Right lobe of liver (tissue), 4 donors: ENCODE results near the gene TRIM43.

Experiments
- CTCF ChIP-seq, 4 donors: fragments of 200-600 bp in 3 of 4; fragments of 450-650 bp in 1 of 4; IDR thresholded peaks; one replicate each; pipeline versions ENCODE4 v1.5.1 to v1.8.0; 2016 to 2022; ENCODE audit warnings: antibody characterized with exemption in 4 of 4, mild to moderate bottlenecking in 2 of 4
- POLR2A ChIP-seq: fragments of 450-650 bp; IDR thresholded peaks from one replicate; pipeline ENCODE4 v1.6.1; 2017; ENCODE audit warnings: antibody characterized with exemption, mild to moderate bottlenecking
- donor health status: DM: no; HTN: no; CAD: no.
- donor health status: DM: no; HTN: no; CAD: no.
- donor health status: DM: no; HTN: yes; CAD: no.

GRCh38 chr2:95551055-95551568 is 40.7 kb upstream of the TRIM43 start:
- TF ChIP-seq CTCF (IDR thresholded peaks at IDR 0.05) = no peak
- no peak for TF ChIP-seq POLR2A
